Epithelial cell of esophagus (primary cell): Measurements from ENCODE around the gene GPR39.

Experiments used
- DNase-seq: peaks from one replicate; pipeline ENCODE4 v3.0.0; 2010; ENCODE audit warnings: low read depth
- H3K4me3 ChIP-seq: 2 replicates; pipeline ENCODE4 v1.5.1; 2011; ENCODE audit warnings: mild to moderate bottlenecking, low read length, control low read depth
- TF ChIP-seq, protein P1 (sequence below): IDR thresholded peaks from 2 replicates; pipeline ENCODE4 v1.5.1; 2011; ENCODE audit warnings: low read depth, mild to moderate bottlenecking, low read length, control low read depth, inconsistent platforms; ENCODE audit not compliant: insufficient read depth; ENCODE audit errors: missing control alignments

Gene GPR39

DNA sequence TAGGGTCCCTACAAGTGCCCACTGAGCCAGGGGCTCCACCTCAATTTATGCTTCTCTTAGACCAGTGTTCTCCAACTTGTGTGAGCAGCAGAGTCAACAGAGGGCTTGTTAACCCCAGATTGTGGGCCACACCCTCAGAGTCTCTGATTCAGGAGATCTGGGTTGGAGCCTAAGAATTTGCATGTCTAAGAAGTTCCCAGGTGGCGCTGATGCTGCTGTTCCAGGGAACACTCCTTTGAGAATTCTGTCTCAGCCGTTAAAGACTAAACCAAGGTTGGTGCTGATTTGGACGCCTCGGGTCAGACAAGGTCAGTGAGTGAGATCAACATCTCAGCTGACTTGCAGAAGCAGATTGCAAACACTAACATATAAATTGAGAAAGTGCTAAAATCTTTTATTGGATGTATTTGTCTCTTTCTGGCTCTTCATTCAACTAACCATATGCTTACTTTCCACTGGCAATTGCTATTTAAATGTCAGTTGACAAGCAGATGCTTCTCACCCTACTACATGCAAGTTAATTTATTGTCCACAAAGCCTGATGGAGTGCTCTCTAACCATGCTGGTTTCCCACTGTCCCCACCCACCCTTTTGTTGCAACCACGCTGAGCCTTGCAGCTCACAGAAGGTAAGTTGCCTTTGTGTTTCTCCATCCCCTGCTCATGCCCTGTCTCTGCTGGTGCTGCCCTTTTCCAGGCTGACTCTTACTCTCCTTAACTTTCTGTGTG, 221.9 kb downstream of the GPR39 start:
- TF ChIP-seq, protein P1, sequence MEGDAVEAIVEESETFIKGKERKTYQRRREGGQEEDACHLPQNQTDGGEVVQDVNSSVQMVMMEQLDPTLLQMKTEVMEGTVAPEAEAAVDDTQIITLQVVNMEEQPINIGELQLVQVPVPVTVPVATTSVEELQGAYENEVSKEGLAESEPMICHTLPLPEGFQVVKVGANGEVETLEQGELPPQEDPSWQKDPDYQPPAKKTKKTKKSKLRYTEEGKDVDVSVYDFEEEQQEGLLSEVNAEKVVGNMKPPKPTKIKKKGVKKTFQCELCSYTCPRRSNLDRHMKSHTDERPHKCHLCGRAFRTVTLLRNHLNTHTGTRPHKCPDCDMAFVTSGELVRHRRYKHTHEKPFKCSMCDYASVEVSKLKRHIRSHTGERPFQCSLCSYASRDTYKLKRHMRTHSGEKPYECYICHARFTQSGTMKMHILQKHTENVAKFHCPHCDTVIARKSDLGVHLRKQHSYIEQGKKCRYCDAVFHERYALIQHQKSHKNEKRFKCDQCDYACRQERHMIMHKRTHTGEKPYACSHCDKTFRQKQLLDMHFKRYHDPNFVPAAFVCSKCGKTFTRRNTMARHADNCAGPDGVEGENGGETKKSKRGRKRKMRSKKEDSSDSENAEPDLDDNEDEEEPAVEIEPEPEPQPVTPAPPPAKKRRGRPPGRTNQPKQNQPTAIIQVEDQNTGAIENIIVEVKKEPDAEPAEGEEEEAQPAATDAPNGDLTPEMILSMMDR = no peak
- no peak for DNase-seq
- H3K4me3 ChIP-seq = no peak overlapping the region

- TF ChIP-seq, protein P1 = no peak
- DNase-seq = no peak
- H3K4me3 ChIP-seq = no peak overlapping the region
Measured at GRCh38 chr2:132640116-132640515, 223.5 kb downstream of the GPR39 start.

GRCh38 chr2:132641819-132642218, 225.2 kb downstream of the GPR39 start:
- no peak overlapping the region for H3K4me3 ChIP-seq
- DNase-seq = no peak
- TF ChIP-seq, protein P1 = no peak

GRCh38 chr2:132642415-132642814, 225.8 kb downstream of the GPR39 start:
- no peak for DNase-seq
- TF ChIP-seq, protein P1 = no peak
- no peak overlapping the region for H3K4me3 ChIP-seq

DNA sequence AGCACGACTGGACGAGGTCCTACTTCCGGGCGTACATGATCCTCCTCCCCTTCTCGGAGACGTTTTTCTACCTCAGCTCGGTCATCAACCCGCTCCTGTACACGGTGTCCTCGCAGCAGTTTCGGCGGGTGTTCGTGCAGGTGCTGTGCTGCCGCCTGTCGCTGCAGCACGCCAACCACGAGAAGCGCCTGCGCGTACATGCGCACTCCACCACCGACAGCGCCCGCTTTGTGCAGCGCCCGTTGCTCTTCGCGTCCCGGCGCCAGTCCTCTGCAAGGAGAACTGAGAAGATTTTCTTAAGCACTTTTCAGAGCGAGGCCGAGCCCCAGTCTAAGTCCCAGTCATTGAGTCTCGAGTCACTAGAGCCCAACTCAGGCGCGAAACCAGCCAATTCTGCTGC, 228.6 kb downstream of the GPR39 start:
- TF ChIP-seq, protein P1 = no peak
- DNase-seq = no peak
- H3K4me3 ChIP-seq = no peak overlapping the region

DNA sequence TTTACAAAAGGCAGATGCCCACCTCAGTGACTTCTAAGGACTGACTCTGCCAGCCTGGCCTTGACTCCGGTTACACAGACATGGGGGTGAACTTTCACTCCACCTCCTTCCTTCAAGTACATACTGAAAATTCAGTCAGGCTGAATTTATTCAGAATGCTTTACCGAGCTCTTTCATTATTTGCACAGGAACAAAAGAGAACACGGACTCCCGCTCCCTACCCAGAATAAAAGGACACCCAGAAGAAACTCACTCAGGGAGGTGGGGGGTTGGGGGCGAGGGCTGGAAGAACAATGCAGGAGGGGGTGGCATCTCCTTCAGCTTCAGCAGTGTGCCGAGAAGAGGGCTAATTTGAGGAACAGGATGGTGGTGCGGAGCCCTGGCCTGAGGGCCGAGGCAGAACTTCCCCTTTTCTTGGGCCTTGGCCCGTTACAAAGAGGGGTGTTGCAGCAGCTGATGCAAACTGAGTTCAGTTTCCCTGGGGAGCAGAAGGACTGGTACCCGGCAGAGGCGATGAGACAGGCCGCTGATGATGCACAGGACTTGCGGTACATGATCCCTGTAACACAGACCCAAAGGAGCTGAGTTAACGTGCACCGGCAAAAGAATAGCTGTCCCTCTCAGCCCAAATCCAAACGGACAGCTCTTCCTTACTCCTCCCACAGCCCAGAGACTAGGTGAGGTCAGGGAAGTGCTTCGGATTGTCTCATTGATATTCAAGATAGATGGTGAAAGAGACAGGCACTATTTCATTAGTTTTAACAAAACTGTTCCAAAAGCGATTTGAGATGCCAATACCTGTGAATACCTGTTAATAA, 229.3 kb downstream of the GPR39 start:
- DNase-seq = no peak
- H3K4me3 ChIP-seq = no peak overlapping the region
- TF ChIP-seq, protein P1 = no peak
